ENCODE measurements around the gene KCNT1. TPM values are rescaled to one million over a fixed set of nuclear protein-coding genes. Genes with fewer than 3 reads are reported as not detected.

Gene KCNT1
- total RNA-seq, 4 donors from 2014 or later: 0.09 TPM; not detected in 3

- no peak for DNase-seq
- intact Hi-C loops (cut with DNase I): no loop called here
- WGBS, 2 donors: 49 to 60% methylated on average over 18 of the region's 19 CpGs
- Histone ChIP-seq H3K27me3 (peaks cover 0 to 45% (median 0%) of the 10 kb centered on the region in 4 donors), H3K9me3 (no peaks in the 10 kb centered on the region), H3K27ac (no peak overlapping the region), H3K36me3 (no peaks in the 10 kb centered on the region), H3K4me3 (no peak overlapping the region), H3K4me1 (no peaks in the 10 kb centered on the region)
- TF ChIP-seq CTCF (IDR thresholded peaks at IDR 0.05): no peak
- TF ChIP-seq POLR2A (IDR thresholded peaks at IDR 0.05): no peak
These were observed 40.0 kb upstream of the KCNT1 start for GRCh38 chr9:135661816-135662560.

GRCh38 chr9:135662758-135663450 lies 39.1 kb upstream of the KCNT1 start, which contains the start of gene LCN9:
Gene LCN9 (plus strand): TSS chr9:135663309. CDS start chr9:135663322, 13 bp downstream.
- Histone ChIP-seq H3K9me3 (no peaks in the 10 kb centered on the region), H3K4me3 (no peak within 1 kb of the TSS), H3K4me1 (no peaks in the 10 kb centered on the region), H3K27ac (no peak within 1 kb of the TSS), H3K27me3 (peaks cover 0 to 47% (median 0%) of the 10 kb centered on the region in 4 donors), H3K36me3 (no peaks in the 10 kb centered on the region)
- 58 to 63% methylated on average over 9 to 21 of the region's 25 CpGs for WGBS, 2 donors
- TF ChIP-seq POLR2A (IDR thresholded peaks at IDR 0.05) (no peak), CTCF (IDR thresholded peaks at IDR 0.05) (no peak)
- DNase-seq: no peak
- intact Hi-C loops (cut with DNase I): no loop called here

- no peak overlapping the region for H3K27ac ChIP-seq
- H3K4me3 ChIP-seq: no peak overlapping the region
- WGBS, 2 donors: 33 to 40% methylated on average over 1 to 3 of the region's 3 CpGs
- TF ChIP-seq POLR2A (IDR thresholded peaks at IDR 0.05) (no peak), CTCF (IDR thresholded peaks at IDR 0.05) (no peak)
- H3K36me3 ChIP-seq: no peaks in the 10 kb centered on the region
- DNase-seq: no peak
- intact Hi-C loops (cut with DNase I): no loop called here
- H3K4me1 ChIP-seq: no peaks in the 10 kb centered on the region
- no peaks in the 10 kb centered on the region for H3K9me3 ChIP-seq
- peaks cover 0 to 47% (median 0%) of the 10 kb centered on the region in 4 donors for H3K27me3 ChIP-seq
These were observed 38.6 kb upstream of the KCNT1 start for GRCh38 chr9:135663451-135663770.

- no peak overlapping the region for H3K4me3 ChIP-seq
- no peak for TF ChIP-seq CTCF (IDR thresholded peaks at IDR 0.05)
- no peak for TF ChIP-seq POLR2A (IDR thresholded peaks at IDR 0.05)
- 76 to 87% methylated on average over 9 to 11 of the region's 12 CpGs for WGBS, 2 donors
- DNase-seq: no peak
- peaks cover 0 to 47% (median 0%) of the 10 kb centered on the region in 4 donors for H3K27me3 ChIP-seq
- intact Hi-C loops (cut with DNase I): no loop called here
- H3K27ac ChIP-seq: no peak overlapping the region
- H3K9me3 ChIP-seq: no peaks in the 10 kb centered on the region
- no peaks in the 10 kb centered on the region for H3K36me3 ChIP-seq
- no peaks in the 10 kb centered on the region for H3K4me1 ChIP-seq
These were observed 38.1 kb upstream of the KCNT1 start for GRCh38 chr9:135663857-135664256.

- no peak for TF ChIP-seq CTCF (IDR thresholded peaks at IDR 0.05)
- TF ChIP-seq POLR2A (IDR thresholded peaks at IDR 0.05): no peak
- Histone ChIP-seq H3K4me3 (no peak overlapping the region), H3K9me3 (no peaks in the 10 kb centered on the region), H3K27me3 (peaks cover 0 to 48% (median 0%) of the 10 kb centered on the region in 4 donors), H3K36me3 (no peaks in the 10 kb centered on the region), H3K4me1 (no peaks in the 10 kb centered on the region), H3K27ac (no peak overlapping the region)
- WGBS, 2 donors: 76 to 86% methylated on average over 4 to 6 of the region's 10 CpGs
- DNase-seq: no peak
- intact Hi-C loops (cut with DNase I): no loop called here
These were observed 37.7 kb upstream of the KCNT1 start for GRCh38 chr9:135664266-135664665.

Data from esophagus squamous epithelium (tissue), 5 donors.